GM21381 (cell line): ENCODE results near the gene NOL8.
A peak's percentile ranks its signal among the peaks of the same experiment; 100 is the strongest.

ENCODE experiments used
- ATAC-seq: cut with Tn5 transposase; IDR thresholded peaks from one replicate; pipeline ENCODE4 v1.9.1; 2021; ENCODE audit warnings: mild to moderate bottlenecking, moderate library complexity; ENCODE audit not compliant: unreplicated experiment

Gene NOL8

GRCh38 chr9:92325269-92325990 is at the start of gene NOL8, which contains the start of gene CENPP:
NOL8 (minus strand) TSS chr9:92325350; CDS start chr9:92324161, 1,189 bp downstream.
CENPP (plus strand) TSS chr9:92325953.
- ATAC-seq, result peak; percentile 91

- no peak for ATAC-seq
These were observed 48.0 kb upstream of the NOL8 start for GRCh38 chr9:92373167-92373566.

DNA sequence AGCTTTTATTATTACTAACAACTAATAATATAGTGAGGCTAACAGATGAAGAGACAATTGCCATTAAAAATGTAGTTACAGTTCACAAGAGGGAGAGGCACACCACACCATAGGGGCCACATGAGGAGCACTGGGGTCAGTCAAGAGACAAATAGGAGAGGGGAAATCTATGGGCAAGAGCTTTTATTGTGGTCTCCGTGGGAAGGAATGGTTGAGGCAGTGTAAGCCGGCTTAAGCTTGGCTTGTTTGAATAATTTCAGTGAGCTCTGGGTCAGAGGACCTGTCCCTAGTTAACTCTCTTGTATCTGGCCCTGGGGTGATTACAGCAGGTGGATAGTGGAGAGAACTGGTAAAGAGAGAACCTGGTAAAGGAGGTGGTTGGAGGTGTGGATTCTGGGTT is 43.9 kb upstream of the NOL8 start:
- no peak for ATAC-seq

DNA sequence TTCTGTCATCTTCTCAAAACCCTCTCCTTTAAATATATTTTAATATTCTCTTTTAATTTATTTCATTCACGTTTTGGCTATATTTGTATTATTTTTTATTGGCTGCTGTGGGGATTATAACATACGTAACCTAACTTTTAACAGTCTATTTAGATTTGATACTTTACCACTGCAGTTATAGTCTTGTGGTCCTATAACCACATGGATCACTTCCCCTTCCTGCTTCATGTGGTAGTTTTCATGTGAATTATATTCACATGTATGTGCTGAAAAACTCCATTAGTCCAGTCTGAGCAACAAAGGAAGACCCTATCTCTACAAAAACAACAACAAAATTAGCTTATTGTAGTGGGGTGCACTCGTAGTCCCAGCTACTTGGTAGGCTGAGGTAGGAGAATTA is 34.9 kb upstream of the NOL8 start:
- no peak for ATAC-seq

DNA sequence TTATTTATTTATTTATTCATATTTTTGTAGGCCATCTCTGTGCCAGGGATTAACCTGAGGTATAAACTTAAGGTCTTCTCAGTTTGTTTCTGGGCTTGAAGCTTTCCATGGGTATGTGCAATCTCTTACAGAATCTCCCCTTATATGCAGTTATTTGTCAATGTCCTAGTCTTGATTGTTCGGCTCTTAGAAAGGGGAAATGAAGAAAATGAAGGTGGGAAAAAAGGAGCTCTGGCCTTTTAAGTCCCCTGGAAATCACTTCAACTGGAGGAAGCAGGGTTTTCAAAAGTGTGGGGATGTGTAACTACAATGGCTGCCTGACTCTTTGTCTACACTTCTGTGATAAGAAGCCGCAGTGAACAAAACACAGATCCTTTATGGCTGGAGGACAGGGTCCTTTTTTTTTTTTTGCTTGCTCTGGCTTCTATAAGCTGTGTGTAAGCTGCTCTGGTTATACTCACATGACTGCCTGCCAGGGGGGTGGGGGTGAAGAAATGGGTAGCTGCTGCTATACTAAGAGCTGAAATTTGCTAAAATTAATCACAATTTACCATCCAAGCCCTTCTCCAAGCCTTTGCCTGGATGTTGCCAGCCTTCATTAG is 34.3 kb upstream of the NOL8 start:
- no peak for ATAC-seq

GRCh38 chr9:92353051-92353450 is 27.9 kb upstream of the NOL8 start:
- no peak for ATAC-seq

DNA sequence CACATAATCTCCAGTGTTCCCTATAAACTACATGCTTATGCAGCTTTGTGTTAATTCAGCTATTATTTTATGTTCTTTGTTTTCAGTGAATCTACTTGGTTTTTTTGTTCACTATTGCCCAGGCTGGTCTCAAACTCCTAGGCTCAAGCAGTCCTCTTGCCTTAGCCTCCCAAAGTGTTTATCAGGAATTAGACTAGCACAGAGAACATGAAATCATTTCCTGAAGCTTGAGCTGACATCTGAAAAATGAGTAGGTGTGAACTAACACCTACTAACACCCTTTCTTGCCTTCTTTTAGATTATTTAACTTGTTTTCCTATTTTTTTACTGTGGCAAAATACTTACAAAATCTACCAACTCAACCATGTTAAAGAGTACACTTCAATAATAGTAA is 25.6 kb upstream of the NOL8 start:
- no peak for ATAC-seq

GRCh38 chr9:92349771-92350739 is 24.9 kb upstream of the NOL8 start:
- no peak for ATAC-seq

GRCh38 chr9:92345582-92345981 is 20.4 kb upstream of the NOL8 start:
- no peak for ATAC-seq

GRCh38 chr9:92342825-92343488 is 17.8 kb upstream of the NOL8 start:
- no peak for ATAC-seq

DNA sequence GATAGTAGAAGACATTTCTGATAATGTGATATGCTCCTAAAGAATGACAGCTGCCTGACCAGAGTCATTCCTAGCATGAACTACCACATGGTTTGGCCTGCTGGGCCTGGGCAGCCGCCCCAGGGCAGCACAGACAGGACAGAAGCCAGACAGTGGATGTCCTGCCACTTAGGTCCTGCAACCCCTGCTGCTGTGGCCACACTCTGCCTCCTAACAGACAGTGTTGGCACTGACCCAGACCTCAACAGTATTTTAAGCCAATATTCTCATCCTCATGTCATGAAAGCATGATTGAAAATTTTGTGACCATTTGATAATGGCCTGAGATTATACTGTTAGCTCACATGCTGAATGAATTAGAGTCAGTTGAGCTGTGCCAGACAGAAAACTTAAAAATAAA is 16.4 kb upstream of the NOL8 start:
- ATAC-seq, result no peak

- no peak for ATAC-seq
These were observed 8.1 kb upstream of the NOL8 start for GRCh38 chr9:92333282-92333634.

DNA sequence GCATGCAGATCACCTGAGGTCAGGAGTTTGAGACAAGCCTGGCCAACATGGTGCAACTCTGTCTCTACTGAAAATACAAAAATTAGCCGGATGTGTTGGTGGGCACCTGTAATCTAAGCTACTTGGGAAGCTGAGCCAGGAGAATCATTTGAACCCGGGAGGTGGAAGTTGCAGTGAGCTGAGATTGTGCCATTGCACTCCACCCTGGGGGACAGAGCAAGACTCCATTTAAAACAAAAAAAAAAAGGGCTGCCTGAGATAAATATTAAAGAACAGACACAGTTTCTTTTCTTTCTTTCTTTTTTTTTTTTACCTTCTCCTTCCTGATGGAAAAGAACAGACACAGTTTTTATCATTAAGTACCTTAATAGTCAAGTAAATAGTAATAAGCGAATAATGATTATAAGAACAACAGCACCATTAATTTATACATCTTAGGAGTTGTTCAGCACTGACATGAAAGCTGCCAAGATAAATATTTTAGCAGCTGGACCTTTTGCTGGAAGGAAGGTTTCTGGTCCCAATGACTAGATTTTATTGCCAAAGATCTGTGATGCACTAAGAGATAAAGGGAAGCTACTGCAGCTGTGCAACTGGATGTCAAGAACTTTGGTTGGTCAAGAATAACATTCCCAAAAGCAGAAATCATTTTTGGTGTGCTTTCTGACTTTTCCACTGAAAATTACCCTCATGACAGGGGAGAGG is 7.6 kb upstream of the NOL8 start:
- no peak for ATAC-seq

- no peak for ATAC-seq
These were observed 3.1 kb upstream of the NOL8 start for GRCh38 chr9:92328225-92328624.

- ATAC-seq, result no peak
These were observed 2.2 kb upstream of the NOL8 start for GRCh38 chr9:92327283-92327850.

DNA sequence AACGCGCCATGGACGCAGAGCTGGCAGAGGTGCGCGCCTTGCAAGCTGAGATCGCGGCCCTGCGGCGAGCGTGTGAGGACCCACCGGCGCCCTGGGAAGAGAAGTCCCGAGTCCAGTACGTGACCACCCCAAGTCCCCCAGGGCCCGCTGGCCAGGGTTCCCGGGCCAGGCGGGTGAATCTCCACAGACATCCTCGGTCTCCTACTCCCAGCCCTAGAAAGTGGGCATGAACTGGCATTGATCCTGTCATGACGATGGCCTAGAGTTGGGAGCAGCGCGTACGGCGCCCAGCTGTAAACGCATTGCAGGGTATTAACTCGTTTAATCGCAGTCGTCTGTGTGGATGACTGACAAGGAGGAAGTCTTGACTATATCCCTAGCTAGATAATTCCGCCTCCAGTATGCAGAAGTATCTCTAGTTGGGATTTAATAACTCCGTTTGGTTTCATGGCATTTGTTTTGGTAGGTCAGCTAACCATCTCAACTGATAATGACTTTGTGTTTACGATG is 896 bp upstream of the NOL8 start:
- ATAC-seq, result peak; percentile 2

GRCh38 chr9:92324889-92325268 is 271 bp downstream of the NOL8 start:
- ATAC-seq, result peak; percentile 10

DNA sequence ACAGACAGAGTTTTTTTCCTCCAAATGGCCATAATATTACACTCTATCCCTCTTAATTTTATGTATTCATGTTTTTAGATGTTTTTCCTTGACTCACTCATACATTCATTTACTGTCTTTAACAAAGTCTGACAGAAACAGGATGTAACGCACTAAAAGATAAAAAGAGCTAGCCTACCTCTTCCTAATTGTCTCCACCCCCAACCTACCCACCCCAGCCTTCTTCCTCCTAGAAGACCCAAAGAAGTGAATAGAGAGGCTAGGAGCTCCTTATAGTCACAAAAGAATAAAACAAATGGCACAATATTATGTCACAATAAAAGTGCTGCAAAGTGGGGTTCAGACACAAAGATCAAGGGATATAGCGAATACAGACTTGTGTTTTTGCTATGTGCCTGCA is 719 bp downstream of the NOL8 start:
- no peak for ATAC-seq

GRCh38 chr9:92315456-92315855 is 9.7 kb downstream of the NOL8 start:
- ATAC-seq, result no peak

DNA sequence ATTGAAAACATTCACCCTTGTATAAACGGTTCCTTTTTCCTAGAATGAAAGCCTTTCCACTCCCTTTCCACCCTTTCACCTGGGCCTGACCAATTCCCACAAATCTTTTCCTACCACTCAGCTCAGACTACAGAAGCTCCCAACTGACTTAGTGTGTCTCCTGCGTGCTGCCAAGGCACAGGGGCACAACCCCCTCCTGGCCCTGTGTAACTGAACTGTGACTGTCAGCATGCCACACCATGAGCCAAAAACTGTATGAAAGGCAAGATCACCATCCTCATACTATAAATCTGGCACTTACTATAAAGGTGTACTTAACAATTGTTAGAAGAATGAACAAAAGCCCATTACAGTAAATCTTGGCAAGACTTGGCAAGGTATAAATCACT is 11.5 kb downstream of the NOL8 start:
- ATAC-seq, result no peak
